ENCODE data around the gene CCDC178. TPM values are rescaled to one million over a fixed set of nuclear protein-coding genes. Genes with fewer than 3 reads are reported as not detected.

Gene CCDC178
- total and polyA plus RNA-seq, 2 donors (not counting 3 experiments of a cell fraction or from before 2014, with no cell fraction given) = 0.80 to 1.6 TPM

DNA sequence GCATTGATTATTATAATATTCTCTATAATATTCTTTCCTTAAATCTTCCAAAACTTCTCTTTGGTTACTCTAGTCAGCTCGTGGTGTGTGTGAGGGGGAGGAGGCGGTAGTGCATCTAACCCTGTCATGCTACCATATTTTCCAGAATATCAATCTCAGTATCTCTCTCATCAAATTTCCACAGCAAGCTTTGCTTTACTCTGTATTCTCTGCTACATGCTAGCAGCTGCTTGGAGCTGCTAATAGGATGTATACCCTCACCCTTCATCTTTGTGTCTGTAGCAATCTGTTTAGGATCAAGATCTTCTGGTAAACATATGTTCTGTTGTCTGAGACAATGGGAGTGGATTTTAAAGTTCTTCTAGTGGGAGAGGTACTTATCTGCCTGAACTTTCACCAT lies 363.9 kb downstream of the CCDC178 start:
- Histone ChIP-seq H3K79me2 (ENCODE audit: control insufficient read depth, insufficient read depth, low read length) (no peaks in the 10 kb centered on the region), H3K27ac (ENCODE audit: insufficient read depth, low read depth, low read length) (no peak overlapping the region), H3K9ac (replicated peaks; ENCODE audit: extremely low read depth, insufficient read depth, low read length) (no peak overlapping the region), H3K36me3 (ENCODE audit: control insufficient read depth in 2 of 2, extremely low read depth in 1 of 2, insufficient read depth in 2 of 2, low read length in 2 of 2) (no peaks in the 10 kb centered on the region), H4K20me1 (replicated peaks; ENCODE audit: control insufficient read depth, extremely low read depth, insufficient read depth, low read length) (no peaks in the 10 kb centered on the region), H2AFZ (ENCODE audit: low read depth, low read length) (no peak overlapping the region), H3K27me3 (ENCODE audit: control insufficient read depth in 2 of 2, insufficient read depth in 2 of 2, low read length in 2 of 2) (no peaks in the 10 kb centered on the region), H3K4me2 (ENCODE audit: insufficient read depth, low read length) (no peak overlapping the region), H3K4me3 (replicated peaks in 1 of 3; ENCODE audit: insufficient read depth in 1 of 3, low read depth in 1 of 3, low read length in 3 of 3) (no peak overlapping the region), H3K9me1 (replicated peaks; ENCODE audit: control insufficient read depth, extremely low read depth, insufficient read depth, low read length) (no peaks in the 10 kb centered on the region), H3K4me1 (ENCODE audit: control insufficient read depth, extremely low read depth, insufficient read depth, low read length) (no peaks in the 10 kb centered on the region), H3K9me3 (replicated peaks; ENCODE audit: control insufficient read depth, insufficient read depth, low read length) (no peaks in the 10 kb centered on the region)
- dilution Hi-C loops (cut with MboI; ENCODE audit: extremely low pct_ligation_motif_present, low sequenced_read_pairs) = no loop called here
- TF ChIP-seq JUN (IDR thresholded peaks at IDR 0.05; ENCODE audit: borderline replicate concordance, insufficient read depth, insufficient read length, low read depth) (no peak), MYC (IDR thresholded peaks at IDR 0.05; ENCODE audit: low read depth, low read length) (no peak), POLR2A (IDR thresholded peaks at IDR 0.05; ENCODE audit: low read depth, low read length) (no peak), EZH2 (IDR thresholded peaks at IDR 0.05; ENCODE audit: borderline replicate concordance, low read depth, low read length, severe bottlenecking) (no peak), GATA2 (IDR thresholded peaks at IDR 0.05; ENCODE audit: insufficient read depth, insufficient read length, low read depth, low read length) (no peak)
- TF ChIP-seq, protein P1, sequence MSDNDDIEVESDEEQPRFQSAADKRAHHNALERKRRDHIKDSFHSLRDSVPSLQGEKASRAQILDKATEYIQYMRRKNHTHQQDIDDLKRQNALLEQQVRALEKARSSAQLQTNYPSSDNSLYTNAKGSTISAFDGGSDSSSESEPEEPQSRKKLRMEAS (IDR thresholded peaks at IDR 0.05; ENCODE audit: insufficient read depth, insufficient read length) = no peak
- TF ChIP-seq, protein P2, sequence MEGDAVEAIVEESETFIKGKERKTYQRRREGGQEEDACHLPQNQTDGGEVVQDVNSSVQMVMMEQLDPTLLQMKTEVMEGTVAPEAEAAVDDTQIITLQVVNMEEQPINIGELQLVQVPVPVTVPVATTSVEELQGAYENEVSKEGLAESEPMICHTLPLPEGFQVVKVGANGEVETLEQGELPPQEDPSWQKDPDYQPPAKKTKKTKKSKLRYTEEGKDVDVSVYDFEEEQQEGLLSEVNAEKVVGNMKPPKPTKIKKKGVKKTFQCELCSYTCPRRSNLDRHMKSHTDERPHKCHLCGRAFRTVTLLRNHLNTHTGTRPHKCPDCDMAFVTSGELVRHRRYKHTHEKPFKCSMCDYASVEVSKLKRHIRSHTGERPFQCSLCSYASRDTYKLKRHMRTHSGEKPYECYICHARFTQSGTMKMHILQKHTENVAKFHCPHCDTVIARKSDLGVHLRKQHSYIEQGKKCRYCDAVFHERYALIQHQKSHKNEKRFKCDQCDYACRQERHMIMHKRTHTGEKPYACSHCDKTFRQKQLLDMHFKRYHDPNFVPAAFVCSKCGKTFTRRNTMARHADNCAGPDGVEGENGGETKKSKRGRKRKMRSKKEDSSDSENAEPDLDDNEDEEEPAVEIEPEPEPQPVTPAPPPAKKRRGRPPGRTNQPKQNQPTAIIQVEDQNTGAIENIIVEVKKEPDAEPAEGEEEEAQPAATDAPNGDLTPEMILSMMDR (IDR thresholded peaks at IDR 0.05; ENCODE audit: extremely low read depth in 1 of 2, insufficient read depth in 1 of 2, low read depth in 1 of 2, low read length in 2 of 2) = no peak
- BruUV-seq (replicated peaks) = no TSS peak
- ChIA-PET POLR2A (no interaction called here), CTCF (interaction anchor here (1.3 to 1.6 kb wide), 2 partner anchors 21 to 125 kb away, joined by 3 to 4 read pairs; no protein-coding TSS in a partner anchor)
- DNase-seq (ENCODE audit: low read depth, low spot score) (no peak), FAIRE-seq (no peak)
- intact Hi-C loops (cut with micrococcal nuclease) = no loop called here
